GM21737 (cell line): Measurements from ENCODE around the gene PTTG1IP.

Source experiments
- ATAC-seq: cut with Tn5 transposase; IDR thresholded peaks from one replicate; pipeline ENCODE4 v1.9.1; 2021; ENCODE audit warnings: mild to moderate bottlenecking, moderate library complexity; ENCODE audit not compliant: unreplicated experiment

PTTG1IP gene

DNA sequence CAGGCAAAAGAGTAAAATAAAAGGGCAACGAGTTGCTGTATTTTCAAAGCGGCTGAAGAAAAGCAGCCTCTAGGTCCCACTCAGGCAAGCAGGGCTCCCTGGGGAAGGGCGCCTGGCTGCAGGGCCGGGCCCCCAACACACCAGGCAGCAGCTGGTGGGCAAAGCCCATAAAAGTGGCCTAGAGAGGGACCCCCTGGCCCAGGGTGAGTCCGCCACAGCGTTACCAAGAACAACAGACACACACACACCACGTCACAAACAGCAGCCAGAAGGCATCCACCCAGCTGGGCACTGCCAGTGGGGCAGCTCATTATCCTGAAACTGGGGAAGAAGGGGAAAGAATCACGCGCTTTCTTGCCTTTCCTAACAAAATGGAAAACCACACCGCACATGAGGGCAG is 60.3 kb downstream of the PTTG1IP start:
- ATAC-seq = no peak

DNA sequence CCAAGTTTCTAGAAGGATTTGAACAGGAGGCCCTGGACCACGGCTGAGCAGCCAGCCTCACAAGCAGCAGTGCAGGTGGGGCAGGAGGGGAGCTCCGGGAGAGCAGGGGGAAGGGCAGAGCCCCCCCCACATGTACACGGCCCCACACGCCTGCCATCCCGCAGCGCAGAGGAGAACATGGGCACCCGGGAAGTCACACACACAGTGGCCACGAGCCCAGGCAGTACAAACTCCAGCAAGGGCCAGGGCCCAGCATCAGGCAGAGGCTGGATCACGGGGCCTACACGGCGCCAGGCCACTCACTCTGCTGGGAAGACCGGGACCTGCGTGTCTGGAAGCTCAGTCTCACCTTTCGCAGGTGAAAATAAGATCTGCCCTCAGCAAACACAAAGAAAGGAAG is 60.9 kb downstream of the PTTG1IP start:
- no peak for ATAC-seq

- no peak for ATAC-seq
These were observed 62.7 kb downstream of the PTTG1IP start for GRCh38 chr21:44810779-44811178.

- no peak for ATAC-seq
These were observed 67.6 kb downstream of the PTTG1IP start for GRCh38 chr21:44805859-44806258.

- ATAC-seq = no peak
These were observed 68.3 kb downstream of the PTTG1IP start for GRCh38 chr21:44805226-44805625.

DNA sequence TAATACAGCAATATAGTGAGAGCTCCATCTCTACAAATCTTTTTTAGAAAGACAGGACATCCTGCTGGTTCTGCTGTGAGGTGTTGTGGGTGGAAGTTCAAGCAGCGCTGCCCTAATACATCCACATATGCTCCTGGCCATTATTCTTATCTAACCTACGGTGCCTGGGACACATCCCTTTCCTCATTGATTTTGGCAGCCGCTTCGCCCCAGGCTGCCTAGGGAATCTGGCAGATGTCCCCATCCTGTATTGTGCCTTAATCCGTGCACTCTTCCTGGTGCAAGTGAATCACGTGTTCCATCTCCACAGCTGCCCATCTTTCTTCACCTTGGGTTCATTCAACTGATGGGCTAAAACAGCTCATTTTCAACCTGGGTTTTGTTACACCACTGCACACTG is 68.7 kb downstream of the PTTG1IP start:
- ATAC-seq = no peak

- ATAC-seq = no peak
These were observed 69.8 kb downstream of the PTTG1IP start for GRCh38 chr21:44803651-44804050.

- no peak for ATAC-seq
These were observed 70.9 kb downstream of the PTTG1IP start for GRCh38 chr21:44802396-44803153.

GRCh38 chr21:44801468-44802395 is 71.8 kb downstream of the PTTG1IP start, which contains the start of gene UBE2G2:
Gene UBE2G2, minus strand, starts transcription at chr21:44801820. Its CDS starts 72 bp downstream, at chr21:44801748.
- peak; percentile 78 for ATAC-seq

DNA sequence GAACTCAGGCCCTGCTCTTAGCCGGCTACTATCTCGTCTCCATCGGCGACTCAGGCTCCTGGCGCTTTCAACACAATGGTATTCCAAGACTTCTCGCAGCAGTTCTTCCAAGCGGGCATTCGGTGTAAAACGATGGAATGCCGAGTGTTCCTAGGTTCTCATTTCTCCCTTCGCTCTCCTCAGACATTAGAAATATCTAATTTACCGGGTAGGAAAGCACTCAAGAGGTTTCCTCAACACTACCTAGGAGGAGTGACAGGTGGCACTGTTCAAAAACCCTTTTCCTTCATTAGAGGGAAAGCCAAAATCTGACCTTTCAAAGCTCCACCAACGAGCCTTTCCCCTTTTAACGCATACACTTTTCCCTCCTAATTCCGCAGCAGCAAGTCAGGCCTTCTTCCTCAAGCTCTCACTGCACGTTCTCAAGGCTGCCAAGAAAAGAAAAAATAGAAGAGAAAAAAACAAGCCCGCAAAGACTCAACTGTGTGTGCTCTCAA is 72.5 kb downstream of the PTTG1IP start:
- no peak for ATAC-seq

DNA sequence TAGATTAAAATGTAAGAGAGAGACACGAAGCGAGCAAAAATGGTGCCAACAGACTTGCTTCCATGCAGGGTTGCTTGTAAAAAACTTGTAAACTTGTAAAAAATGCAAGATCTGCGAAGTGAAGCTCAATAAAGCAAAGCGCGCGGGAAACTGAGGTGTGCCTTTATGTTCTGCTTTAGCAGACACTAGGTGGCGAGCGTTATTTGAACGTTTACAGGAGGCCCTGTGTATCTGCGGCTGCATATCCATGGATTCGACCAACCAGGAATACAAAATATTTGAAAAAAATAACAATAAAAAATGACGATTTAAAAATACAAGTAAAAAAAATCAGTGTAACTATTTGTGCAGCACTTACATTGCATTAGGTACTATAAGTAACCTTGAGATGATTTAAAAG is 73.4 kb downstream of the PTTG1IP start:
- ATAC-seq = no peak

- no peak for ATAC-seq
These were observed 73.8 kb downstream of the PTTG1IP start for GRCh38 chr21:44799646-44800045.
